HTR-8/SVneo (cell line): ENCODE measurements around the gene FHIT.

ENCODE experiments used
- DNase-seq: peaks from one replicate; pipeline ENCODE4 v3.0.0; 2011; ENCODE audit warnings: low spot score, mixed read lengths; ENCODE audit not compliant: insufficient read length
- FAIRE-seq: peaks from 2 replicates; lab custom pipeline; 2011; peaks lifted over from hg19 to GRCh38; lab: Jason Lieb, UNC

FHIT gene

DNA sequence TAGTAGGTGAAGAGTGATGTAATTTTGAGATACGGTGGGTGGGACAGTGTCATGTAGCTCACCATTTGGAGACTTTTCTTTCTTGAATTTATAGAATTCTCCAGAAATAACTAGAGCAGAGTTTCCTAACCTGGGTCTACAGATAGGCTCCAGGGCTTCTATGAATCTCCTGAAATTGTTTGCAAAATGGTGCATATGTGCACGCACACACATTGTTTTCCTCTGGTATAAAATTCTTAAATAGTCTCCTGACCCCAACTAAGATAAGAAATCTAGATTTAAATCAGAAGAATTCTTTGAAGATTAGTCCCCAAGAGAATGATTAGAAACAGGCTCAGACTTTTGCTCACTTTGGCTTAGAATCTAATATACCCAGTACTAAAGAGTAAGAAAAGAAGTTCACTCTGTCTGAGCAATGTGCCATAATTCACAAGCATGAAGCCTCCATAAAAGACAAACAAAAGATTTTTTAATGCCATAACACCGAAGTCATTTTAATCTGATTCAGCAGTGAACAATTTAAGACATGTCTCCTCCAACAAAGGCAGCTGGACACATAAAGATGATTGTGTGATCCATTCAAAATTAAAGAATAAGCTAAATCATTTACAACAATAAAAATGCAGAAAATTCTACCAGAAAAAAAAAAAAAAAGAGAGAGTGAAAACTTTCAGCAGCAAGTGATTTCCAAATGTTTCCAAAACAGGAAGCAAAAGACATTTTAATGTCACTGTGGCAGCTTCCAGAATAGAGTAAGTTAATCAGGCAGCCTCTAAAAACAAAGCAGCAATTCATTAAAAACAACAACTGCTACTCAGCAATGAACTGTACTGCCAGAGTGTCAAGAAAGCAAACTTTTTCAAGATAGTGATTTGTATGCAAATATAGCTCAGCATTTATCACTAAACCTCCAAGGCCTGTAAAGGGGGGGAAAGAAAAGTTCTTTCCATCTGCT is 1225.9 kb downstream of the FHIT start:
- no peak for DNase-seq
- no peak for FAIRE-seq

DNA sequence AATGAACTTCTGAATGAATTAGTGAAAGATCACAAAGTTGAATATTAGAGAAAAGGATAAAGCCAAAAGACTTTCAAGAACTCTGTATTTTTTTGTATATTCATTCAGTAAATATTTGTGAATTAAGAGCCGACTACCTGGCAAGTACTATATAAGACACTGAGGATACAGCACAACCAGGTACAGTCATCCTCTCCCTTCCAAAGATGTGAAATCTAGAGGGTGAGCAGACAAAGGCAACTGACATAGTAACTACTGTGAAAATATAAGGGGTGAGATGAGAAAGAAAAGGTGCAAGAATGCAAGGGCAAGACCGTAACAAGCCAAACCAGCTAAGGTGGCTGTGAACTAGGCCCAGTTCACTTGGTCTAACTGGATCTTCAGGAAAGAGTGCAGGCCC is 1226.9 kb downstream of the FHIT start:
- DNase-seq (no peak), FAIRE-seq (no peak)

GRCh38 chr3:60023189-60023588 is 1228.1 kb downstream of the FHIT start:
- FAIRE-seq (no peak), DNase-seq (no peak)

DNA sequence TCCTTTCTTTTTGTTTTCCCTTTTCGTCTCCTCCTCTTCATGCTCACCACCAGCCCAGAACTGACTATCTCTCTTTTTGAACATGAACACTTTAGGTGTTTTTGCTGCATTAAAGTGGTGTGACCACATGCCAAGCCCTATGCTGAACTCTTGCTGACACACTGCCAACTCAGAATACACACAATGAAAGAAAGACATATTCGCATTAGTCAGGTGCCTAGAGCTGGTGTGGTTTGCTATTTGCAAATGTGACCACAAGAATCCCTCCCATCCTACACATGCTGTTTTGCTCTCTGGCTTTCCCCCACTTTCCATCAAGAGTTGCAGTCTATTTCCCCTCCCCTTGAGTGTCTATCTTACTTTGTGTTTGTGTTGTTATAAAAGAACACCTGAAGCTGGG is 1233.6 kb downstream of the FHIT start:
- DNase-seq (no peak), FAIRE-seq (no peak)

- no peak for FAIRE-seq
- DNase-seq: no peak
Measured at GRCh38 chr3:60015032-60015705, 1236.1 kb downstream of the FHIT start.

DNA sequence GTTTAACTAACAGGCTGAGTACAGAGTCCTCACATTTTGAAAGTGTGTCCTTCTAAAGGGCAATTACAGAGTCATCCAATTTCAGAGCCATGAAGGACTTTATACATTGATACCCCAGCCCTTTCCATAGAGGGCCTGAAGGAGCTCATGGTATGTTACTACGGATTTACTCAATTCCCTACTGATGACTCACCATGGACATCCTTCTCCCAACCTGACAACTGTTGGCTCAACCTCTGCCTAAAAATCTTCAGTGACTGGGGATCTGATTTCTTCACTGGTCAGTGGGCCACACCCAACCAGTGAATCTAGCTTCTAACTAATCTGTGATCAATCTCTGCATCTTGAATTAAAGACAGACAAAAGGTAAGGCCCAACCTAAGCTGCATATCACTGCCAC is 1238.0 kb downstream of the FHIT start:
- DNase-seq: no peak
- FAIRE-seq: no peak

- no peak for FAIRE-seq
- DNase-seq: no peak
Measured at GRCh38 chr3:60011218-60011617, 1240.0 kb downstream of the FHIT start.

- DNase-seq: no peak
Measured at GRCh38 chr3:60010781-60011180, 1240.5 kb downstream of the FHIT start.

GRCh38 chr3:60009931-60010478 is 1241.2 kb downstream of the FHIT start:
- DNase-seq (no peak), FAIRE-seq (no peak)

More at GRCh38 chr3:60010781-60011180, 1240.5 kb downstream of the FHIT start:
- FAIRE-seq: no peak

DNA sequence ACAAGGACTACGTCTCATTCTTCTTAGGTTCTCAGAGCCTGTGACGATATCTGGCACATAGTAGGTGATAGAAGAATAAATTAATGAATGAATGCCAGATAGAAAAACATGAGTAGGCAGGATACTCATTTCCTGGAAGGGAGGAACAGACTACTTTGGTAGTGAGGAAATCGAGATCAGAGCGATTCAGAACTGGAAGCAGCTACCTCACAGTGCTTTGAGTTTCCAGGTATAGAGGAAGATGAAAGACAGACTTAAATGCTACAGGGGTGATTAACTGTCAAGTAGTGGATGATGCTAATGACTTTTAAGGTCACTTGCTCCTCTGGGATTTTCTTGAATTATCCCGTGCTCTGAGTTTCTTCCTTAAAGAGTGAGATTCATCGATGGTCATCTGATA is 1249.9 kb downstream of the FHIT start:
- FAIRE-seq: no peak
- no peak for DNase-seq

- DNase-seq (no peak), FAIRE-seq (no peak)
Measured at GRCh38 chr3:60000311-60001105, 1250.7 kb downstream of the FHIT start.

DNA sequence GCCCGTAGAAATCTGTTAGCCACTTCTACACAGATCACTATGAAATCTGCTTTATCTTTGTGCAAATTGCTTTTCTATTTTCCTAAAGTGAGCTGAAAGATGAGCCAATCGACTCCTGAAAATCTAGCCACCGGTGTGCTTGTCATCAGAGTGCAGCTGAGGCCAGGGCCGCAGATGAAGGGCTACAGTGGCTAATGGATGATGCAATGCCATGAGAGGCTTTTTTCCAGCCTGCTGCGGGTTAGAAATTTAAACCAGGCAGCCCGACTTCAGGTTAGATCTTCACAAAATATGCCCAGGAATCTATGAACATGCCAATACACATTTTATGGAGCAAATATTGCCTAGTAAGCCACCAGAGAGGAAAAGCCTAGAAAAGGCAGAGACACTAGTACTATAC is 1253.2 kb downstream of the FHIT start:
- FAIRE-seq (no peak), DNase-seq (no peak)

GRCh38 chr3:59997583-59997982 is 1253.7 kb downstream of the FHIT start:
- no peak for FAIRE-seq

GRCh38 chr3:59996056-59996455 is 1255.2 kb downstream of the FHIT start:
- FAIRE-seq (no peak), DNase-seq (no peak)

More at GRCh38 chr3:59997583-59997982, 1253.7 kb downstream of the FHIT start:
- no peak for DNase-seq

DNA sequence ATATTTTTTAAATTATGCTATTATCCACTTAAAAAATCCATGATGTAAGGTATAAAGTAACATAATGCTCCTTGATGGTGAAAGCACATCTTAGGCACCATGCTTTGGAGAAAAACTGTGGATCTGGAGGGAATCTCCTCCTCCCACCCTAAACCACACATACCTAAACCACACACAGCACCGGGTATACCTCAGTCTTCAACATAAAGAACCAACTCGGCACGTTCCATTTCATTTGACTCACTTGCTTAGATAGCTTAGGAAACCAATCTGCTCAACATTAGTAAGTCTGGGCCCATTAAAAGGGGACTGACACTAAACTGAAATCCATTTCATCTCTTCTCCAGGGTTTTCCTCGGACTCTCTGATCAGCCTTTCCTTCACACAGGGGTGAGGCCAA is 1255.7 kb downstream of the FHIT start:
- FAIRE-seq (no peak), DNase-seq (no peak)

DNA sequence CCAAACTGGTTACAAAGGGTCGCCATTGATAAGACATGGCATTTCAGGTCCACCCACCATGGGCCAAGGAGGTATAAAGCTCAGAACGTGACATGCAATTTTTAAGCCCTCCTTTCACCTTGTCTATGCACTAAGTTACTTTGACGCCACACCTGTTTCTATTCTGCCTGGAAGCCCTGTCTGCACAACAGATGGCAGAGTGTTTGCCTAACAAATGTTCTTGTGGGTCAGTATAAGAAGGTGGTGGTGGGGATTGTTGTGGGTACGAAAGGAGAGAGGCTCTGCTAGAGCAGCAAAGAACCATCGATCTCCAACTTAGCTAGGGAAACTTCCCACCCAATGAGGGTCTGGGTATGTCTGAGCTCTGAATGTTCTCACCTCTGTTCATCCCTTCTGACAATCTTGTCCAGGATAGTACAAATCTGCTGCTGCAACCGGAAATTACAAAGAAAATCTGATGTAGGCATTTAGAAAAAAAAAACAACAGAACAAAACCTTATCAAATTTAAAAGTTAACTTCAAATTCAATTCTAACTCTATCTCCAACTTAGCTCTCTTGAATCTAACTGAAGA is 1256.4 kb downstream of the FHIT start:
- no peak for DNase-seq
- no peak for FAIRE-seq

DNA sequence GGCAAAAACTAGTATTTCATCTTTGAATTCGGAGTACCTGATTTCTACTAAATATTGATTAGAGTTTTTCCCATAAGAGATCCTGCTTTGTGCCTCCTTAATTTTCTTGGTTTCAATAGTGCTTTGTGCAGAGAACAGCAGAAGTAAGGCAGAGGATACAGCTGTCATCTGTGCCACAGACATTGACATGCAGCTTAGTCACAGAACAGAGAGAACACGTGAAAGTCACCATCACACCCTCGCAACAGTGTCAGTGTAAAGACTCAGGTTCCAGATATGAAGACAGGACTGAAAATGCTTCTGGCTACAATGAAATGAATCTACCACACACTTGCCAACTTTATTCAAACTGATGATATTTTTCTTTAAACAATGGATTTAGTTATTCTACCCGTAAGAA is 1258.7 kb downstream of the FHIT start:
- FAIRE-seq: no peak
- DNase-seq: no peak

DNA sequence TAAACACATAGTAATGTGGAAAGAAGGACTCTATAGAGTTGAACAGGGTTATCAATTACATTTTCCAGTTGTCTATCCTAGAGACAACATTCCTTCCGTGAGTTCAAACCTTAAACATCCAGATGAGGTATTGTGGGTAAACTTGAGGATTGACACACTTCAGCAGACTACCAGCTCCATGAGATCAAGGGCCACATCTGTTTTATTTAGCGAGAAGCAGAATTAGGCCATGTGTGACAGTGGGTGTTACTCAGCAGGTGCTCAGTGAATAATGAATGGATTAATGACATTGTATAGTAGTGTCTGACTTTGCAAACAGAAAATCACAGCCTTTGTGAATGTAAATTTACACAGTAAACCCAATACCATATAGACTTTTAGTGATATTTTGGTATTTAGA is 1260.3 kb downstream of the FHIT start:
- no peak for DNase-seq
- no peak for FAIRE-seq

GRCh38 chr3:59982510-59982909 is 1268.7 kb downstream of the FHIT start:
- DNase-seq: no peak
- no peak for FAIRE-seq

DNA sequence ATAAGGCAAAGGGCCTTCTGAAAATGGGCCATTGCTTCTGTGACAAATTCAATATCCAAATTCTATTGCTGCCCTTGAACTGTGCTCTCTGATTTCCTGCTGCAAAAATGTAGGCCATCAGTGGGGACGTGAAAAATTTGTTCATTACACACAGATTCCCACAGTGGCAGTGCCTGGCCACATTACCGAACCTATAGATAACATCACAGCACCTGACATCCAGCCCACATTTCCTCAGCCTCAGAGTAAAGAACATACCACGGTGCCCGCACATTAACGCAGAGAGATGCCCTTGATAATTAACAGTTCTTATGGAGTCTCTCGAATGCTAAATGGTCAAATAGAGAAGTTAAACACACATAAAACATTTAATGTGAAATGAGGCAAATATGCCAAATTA is 1269.9 kb downstream of the FHIT start:
- no peak for DNase-seq
- FAIRE-seq: no peak
